Neural cell (in vitro differentiated cells): ENCODE results near the gene PPM1J.
"Not testable (repeated sequence)": the region's sequence is repeated elsewhere in the genome, so short reads cannot be mapped to it uniquely, and the experiment has no call there.

Experiments used
- CTCF ChIP-seq: fragments of 450-650 bp; IDR thresholded peaks from 2 replicates; pipeline ENCODE4 v1.5.1; 2014; ENCODE audit warnings: antibody characterized with exemption, mild to moderate bottlenecking, moderate library complexity; ENCODE audit not compliant: poor library complexity, severe bottlenecking
- EP300 ChIP-seq: fragments of 450-650 bp; conservative IDR thresholded peaks from 2 replicates; pipeline ENCODE4 v1.6.1; 2014; ENCODE audit warnings: antibody characterized with exemption, mild to moderate bottlenecking, moderate library complexity; ENCODE audit not compliant: poor library complexity, severe bottlenecking
- EZH2 ChIP-seq: fragments of 200-600, 300-800 bp; shearing (Covaris generic), sonication (generic); IDR thresholded peaks from 2 replicates; pipeline ENCODE4 v1.6.1; 2014; ENCODE audit warnings: antibody characterized with exemption, low read length, borderline replicate concordance, mild to moderate bottlenecking; ENCODE audit not compliant: insufficient read depth, poor library complexity, severe bottlenecking
- RAD21 ChIP-seq: fragments of 450-650 bp; conservative IDR thresholded peaks from 2 replicates; pipeline ENCODE4 v1.6.1; 2014; ENCODE audit warnings: antibody characterized with exemption, mild to moderate bottlenecking, moderate library complexity

GRCh38 chr1:112721294-112721693 lies 6.2 kb upstream of the PPM1J start:
- TF ChIP-seq CTCF, EZH2, EP300, RAD21: not testable (repeated sequence)
